Prostate gland (tissue), 2 donors: ENCODE measurements around the gene TEX264. TPM values are rescaled to one million over a fixed set of nuclear protein-coding genes. Genes with fewer than 3 reads are reported as not detected.

Experiments
- DNase-seq: peaks from one replicate; pipeline ENCODE4 v3.0.0-alpha.2; 2019; ENCODE audit warnings: low spot score
- H3K27ac ChIP-seq, 2 donors: fragments of 200-600 bp; sonication (generic); 2 replicates each; pipeline ENCODE4 v1.5.1; 2017 to 2019
- H3K27me3 ChIP-seq: fragments of 200-600 bp; sonication (generic); replicated peaks from 2 replicates; pipeline ENCODE4 v1.5.1; 2019; ENCODE audit not compliant: insufficient read depth
- H3K36me3 ChIP-seq, 2 donors: fragments of 200-600 bp; sonication (generic); 1 replicate in 1 of 2; 2 replicates in 1 of 2; pipeline versions ENCODE4 v1.5.1 to v1.8.1; 2017 to 2019
- H3K4me1 ChIP-seq: fragments of 200-600 bp; sonication (generic); replicated peaks from 2 replicates; pipeline ENCODE4 v1.5.1; 2019
- H3K4me3 ChIP-seq, 2 donors: fragments of 200-600 bp; sonication (generic); 2 replicates each; pipeline ENCODE4 v1.5.1; 2017 to 2019
- H3K9me3 ChIP-seq: fragments of 200-600 bp; sonication (generic); 2 replicates; pipeline ENCODE4 v1.5.1; 2017
- POLR2A ChIP-seq: fragments of 450-650 bp; IDR thresholded peaks from one replicate; pipeline ENCODE4 v1.6.1; 2016; ENCODE audit warnings: antibody characterized with exemption, mild to moderate bottlenecking
- POLR2AphosphoS5 ChIP-seq: sonication (generic); formaldehyde crosslinking; IDR thresholded peaks from one replicate; pipeline ENCODE4 v1.6.1; 2017; ENCODE audit warnings: antibody characterized with exemption
- WGBS: methylation state at CpG from one replicate; pipeline ENCODE4 v1.1.5; 2018; 5-methylcytosine and 5-hydroxymethylcytosine counted together
- intact Hi-C: fragments of 100-400 bp; cut with DNase I; formaldehyde crosslinking; loops from one replicate; pipeline ENCODE4 v1.14.2; 2022
- total RNA-seq, 2 donors: library from RNA; depleted of rRNA; stranded (reverse); fragments of >200 nt; gene quantifications; one replicate each; pipeline ENCODE4 v1.1.0, GENCODE V29; 2016
- TF ChIP-seq, protein P1 (sequence below), 4 experiments: fragments of 200-600 bp in 2 of 4; fragments of 450-650 bp in 2 of 4; sonication (generic) in 2 of 4; IDR thresholded peaks; 1 replicate in 3 of 4; 2 replicates in 1 of 4; pipeline ENCODE4 v1.5.1; 2016 to 2019; ENCODE audit warnings: antibody characterized with exemption in 4 of 4, mild to moderate bottlenecking in 2 of 4, moderate library complexity in 2 of 4

TEX264 gene
- total RNA-seq, 2 donors from 2014 or later, result 157 to 214 TPM

DNA sequence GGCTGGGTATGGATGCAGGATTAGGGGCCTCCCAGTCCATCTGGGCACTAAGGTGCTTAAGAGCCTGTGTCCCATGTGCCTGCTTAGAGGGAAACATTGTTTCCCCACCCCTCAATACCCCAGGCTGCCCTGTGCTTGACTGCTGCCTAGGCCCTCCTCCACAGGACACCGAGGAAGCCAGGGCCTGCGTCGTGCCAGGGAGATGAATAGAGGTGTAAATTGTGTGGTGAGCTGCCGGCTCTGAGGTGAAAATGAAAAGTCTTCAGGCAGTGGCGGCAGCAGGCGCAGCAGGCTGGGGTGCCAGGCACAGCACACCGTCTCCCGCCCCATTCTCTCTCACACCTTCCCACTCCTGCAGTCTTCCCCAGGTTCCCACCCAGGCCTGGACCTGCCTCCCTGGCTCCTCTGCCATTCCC is 21.9 kb downstream of the TEX264 start:
- DNase-seq, result no peak
- WGBS, result 87% methylated on average over 8 of the region's 8 CpGs
- Histone ChIP-seq H3K27me3 (no peaks in the 10 kb centered on the region), H3K36me3 (no peaks in the 10 kb centered on the region), H3K4me3 (no peak overlapping the region), H3K4me1 (no peaks in the 10 kb centered on the region), H3K9me3 (no peaks in the 10 kb centered on the region), H3K27ac (no peak overlapping the region)
- no peak for TF ChIP-seq POLR2AphosphoS5
- TF ChIP-seq, protein P1, sequence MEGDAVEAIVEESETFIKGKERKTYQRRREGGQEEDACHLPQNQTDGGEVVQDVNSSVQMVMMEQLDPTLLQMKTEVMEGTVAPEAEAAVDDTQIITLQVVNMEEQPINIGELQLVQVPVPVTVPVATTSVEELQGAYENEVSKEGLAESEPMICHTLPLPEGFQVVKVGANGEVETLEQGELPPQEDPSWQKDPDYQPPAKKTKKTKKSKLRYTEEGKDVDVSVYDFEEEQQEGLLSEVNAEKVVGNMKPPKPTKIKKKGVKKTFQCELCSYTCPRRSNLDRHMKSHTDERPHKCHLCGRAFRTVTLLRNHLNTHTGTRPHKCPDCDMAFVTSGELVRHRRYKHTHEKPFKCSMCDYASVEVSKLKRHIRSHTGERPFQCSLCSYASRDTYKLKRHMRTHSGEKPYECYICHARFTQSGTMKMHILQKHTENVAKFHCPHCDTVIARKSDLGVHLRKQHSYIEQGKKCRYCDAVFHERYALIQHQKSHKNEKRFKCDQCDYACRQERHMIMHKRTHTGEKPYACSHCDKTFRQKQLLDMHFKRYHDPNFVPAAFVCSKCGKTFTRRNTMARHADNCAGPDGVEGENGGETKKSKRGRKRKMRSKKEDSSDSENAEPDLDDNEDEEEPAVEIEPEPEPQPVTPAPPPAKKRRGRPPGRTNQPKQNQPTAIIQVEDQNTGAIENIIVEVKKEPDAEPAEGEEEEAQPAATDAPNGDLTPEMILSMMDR (IDR thresholded peaks at IDR 0.05), result no peak
- no peak for TF ChIP-seq POLR2A
- intact Hi-C loops, result no loop called here

DNA sequence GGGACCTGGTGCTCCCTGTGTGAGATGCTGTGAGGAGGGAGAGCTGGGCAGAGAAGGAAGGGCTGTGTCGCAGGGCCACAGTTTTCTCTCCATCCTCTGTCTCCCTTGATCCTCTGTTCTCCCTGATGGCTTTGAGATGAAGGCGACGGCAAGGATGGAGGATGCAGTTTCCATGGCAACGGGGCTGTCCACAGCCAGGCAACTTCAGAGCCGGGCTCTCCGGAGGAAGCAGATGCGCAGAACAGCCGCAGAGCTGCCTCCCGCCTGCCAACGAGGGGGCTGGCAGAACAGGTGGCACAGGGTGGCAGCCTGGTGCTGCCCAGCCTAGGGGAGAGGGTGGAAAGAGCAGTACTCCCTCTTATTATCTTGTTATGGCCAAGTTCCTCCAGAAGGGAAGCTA is 25.9 kb downstream of the TEX264 start:
- Histone ChIP-seq H3K9me3 (no peaks in the 10 kb centered on the region), H3K27ac (no peak overlapping the region), H3K4me1 (no peaks in the 10 kb centered on the region), H3K27me3 (no peaks in the 10 kb centered on the region), H3K4me3 (no peak overlapping the region), H3K36me3 (peaks cover 10 to 16% of the 10 kb centered on the region in 2 donors)
- 88% methylated on average over 10 of the region's 10 CpGs for WGBS
- TF ChIP-seq POLR2A, result no peak
- TF ChIP-seq, protein P1 (IDR thresholded peaks at IDR 0.05), result no peak
- TF ChIP-seq POLR2AphosphoS5, result no peak
- intact Hi-C loops, result no loop called here
- no peak for DNase-seq

DNA sequence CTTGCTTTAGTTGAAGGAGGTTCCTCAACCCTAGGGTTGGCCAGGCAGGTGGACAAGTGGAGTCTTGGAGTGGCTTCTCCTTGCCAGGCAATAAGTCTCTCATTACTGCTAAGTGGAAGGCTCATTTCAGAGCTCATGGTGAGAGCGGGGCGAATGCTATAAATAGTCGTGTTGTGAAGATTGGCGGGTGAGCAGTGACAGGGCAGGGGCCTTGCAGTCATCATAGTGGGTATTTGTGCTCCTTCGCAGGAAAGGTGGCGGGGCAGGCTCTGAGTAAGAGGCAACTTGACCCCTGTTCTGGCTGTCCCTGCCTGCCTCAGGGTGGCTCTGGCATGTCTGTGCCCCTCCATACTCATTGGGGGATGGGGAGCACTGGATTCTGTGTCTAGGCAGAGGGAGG is 27.2 kb downstream of the TEX264 start:
- Histone ChIP-seq H3K27ac (no peak overlapping the region), H3K4me3 (no peak overlapping the region), H3K9me3 (no peaks in the 10 kb centered on the region), H3K27me3 (no peaks in the 10 kb centered on the region), H3K4me1 (no peaks in the 10 kb centered on the region), H3K36me3 (peaks cover 10 to 16% of the 10 kb centered on the region in 2 donors)
- TF ChIP-seq POLR2A (no peak), POLR2AphosphoS5 (no peak)
- TF ChIP-seq, protein P1 (IDR thresholded peaks at IDR 0.05), result no peak
- 94% methylated on average over 6 of the region's 6 CpGs for WGBS
- intact Hi-C loops, result no loop called here
- no peak for DNase-seq

DNA sequence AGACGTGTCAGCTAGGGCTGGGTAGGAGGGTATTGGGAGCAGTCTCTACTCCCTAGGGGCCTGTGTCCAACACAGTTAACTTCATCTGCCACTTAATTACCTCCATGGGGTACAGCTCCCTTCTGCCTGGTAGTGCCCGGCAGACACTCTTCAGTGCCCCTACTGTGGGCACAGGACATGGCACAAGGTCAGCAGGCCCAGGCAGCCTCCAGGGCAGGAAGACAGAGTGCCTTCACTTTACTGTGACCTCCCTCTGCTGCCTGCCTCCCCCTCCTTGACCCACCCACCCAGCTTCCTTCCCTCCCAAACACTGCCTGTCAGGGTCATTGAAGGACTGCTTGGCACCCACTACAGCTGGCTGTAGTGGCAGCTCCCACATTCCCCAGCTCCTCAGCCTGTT is 29.4 kb downstream of the TEX264 start:
- Histone ChIP-seq H3K4me1 (no peaks in the 10 kb centered on the region), H3K27me3 (no peaks in the 10 kb centered on the region), H3K4me3 (no peak overlapping the region), H3K27ac (no peak overlapping the region), H3K9me3 (no peaks in the 10 kb centered on the region), H3K36me3 (peaks cover 10 to 16% of the 10 kb centered on the region in 2 donors)
- intact Hi-C loops, result no loop called here
- TF ChIP-seq POLR2AphosphoS5 (no peak), POLR2A (no peak)
- TF ChIP-seq, protein P1 (IDR thresholded peaks at IDR 0.05), result no peak
- no peak for DNase-seq
- WGBS, result 92% methylated on average over 2 of the region's 2 CpGs

DNA sequence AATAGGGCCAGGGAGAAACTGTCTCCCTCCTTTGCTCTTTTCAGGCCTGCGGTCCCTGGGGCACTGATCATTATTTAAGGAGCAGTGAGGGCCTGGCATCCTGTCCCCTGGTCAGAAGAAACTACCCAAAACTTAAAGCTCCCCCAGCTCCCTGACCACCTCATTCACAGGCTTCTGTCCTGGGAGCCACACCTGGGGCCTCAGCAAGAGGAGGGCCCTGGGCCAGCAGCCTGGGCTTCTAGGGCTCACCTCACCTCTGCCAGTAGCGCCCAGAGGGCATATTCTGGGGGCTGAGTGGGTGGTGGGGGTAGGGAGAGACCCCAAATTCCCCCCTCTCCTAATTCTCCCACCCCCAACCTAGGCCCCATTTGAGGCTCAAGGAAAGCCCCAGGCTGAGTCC is 31.1 kb downstream of the TEX264 start:
- no peaks in the 10 kb centered on the region for H3K27me3 ChIP-seq
- DNase-seq, result no peak

More for the DNA sequence above, 31.1 kb downstream of the TEX264 start:
- H3K4me3 ChIP-seq, result no peak overlapping the region
- H3K9me3 ChIP-seq, result no peaks in the 10 kb centered on the region
- no peak overlapping the region for H3K27ac ChIP-seq
- TF ChIP-seq, protein P1 (IDR thresholded peaks at IDR 0.05), result no peak
- TF ChIP-seq POLR2AphosphoS5 (no peak), POLR2A (no peak)
- intact Hi-C loops, result no loop called here
- 96% methylated on average over 2 of the region's 2 CpGs for WGBS
- H3K4me1 ChIP-seq, result no peaks in the 10 kb centered on the region
- H3K36me3 ChIP-seq, result peaks cover 10 to 16% of the 10 kb centered on the region in 2 donors
